ENCODE measurements around the gene WSB2.
"Not testable (repeated sequence)": the region's sequence is repeated elsewhere in the genome, so short reads cannot be mapped to it uniquely, and the experiment has no call there.

WSB2 gene

GRCh38 chr12:117999806-118000205 lies 61.2 kb downstream of the WSB2 start:
- not testable (repeated sequence) for H3K36me3 ChIP-seq (ENCODE audit: control insufficient read depth, insufficient read depth, low read length); H3K4me3 ChIP-seq (ENCODE audit: low read length); H3K9me3 ChIP-seq (ENCODE audit: control insufficient read depth, low read length); H3K9ac ChIP-seq (ENCODE audit: low read length); H3K27me3 ChIP-seq (ENCODE audit: control insufficient read depth, insufficient read depth, low read length); H3K4me1 ChIP-seq (ENCODE audit: control insufficient read depth, insufficient read depth, low read length)

- H3K4me3 ChIP-seq (ENCODE audit: low read length) = no peak overlapping the region
- H3K9ac ChIP-seq (ENCODE audit: low read length) = no peak overlapping the region
- H3K27me3 ChIP-seq (ENCODE audit: control insufficient read depth, insufficient read depth, low read length) = no peaks in the 10 kb centered on the region
- no peaks in the 10 kb centered on the region for H3K36me3 ChIP-seq (ENCODE audit: control insufficient read depth, insufficient read depth, low read length)
- no peaks in the 10 kb centered on the region for H3K9me3 ChIP-seq (ENCODE audit: control insufficient read depth, low read length)
- no peaks in the 10 kb centered on the region for H3K4me1 ChIP-seq (ENCODE audit: control insufficient read depth, insufficient read depth, low read length)
These were observed 62.3 kb downstream of the WSB2 start for GRCh38 chr12:117998719-117999118.

DNA sequence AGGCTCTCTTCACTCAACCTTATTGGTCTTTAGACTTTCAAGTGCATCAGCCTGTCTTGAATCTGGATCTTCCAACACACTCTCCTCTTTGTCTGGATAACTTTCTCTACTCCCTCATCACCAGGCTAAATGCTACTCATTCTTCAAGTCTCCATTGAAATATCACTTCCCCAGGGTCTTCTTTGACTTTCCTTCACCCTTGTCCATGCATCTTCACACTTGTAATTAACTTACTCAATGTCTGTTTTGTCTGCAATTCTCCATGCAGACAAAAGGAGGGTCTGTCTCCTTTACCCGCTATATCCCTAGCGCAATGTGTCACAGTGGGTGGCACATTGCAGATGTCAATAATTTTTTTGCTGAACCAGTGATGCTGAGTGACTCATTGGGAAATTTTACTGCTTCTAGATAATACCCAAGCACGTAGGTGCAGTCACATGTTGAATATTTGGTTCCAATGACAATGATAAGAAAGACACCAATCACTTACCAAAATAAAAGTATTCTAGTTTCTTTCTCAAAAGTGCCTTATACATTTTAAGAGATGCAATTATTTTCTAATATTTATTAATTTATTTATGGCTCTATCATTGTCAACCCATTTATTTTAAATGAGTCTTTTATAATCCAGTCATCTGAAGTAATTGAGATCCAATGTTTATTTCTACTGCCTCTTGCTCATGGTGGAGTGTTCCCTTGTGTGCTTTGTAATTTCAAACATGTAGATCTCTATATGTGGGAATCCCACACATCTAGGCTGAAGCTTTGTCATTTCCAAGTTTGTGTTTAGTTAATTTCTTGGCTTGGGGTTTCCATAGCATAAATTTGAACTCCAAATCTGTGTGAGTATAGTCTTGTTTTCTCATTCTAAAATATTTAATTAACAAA lies 66.2 kb downstream of the WSB2 start:
- Histone ChIP-seq H3K4me3 (ENCODE audit: low read length) (no peak overlapping the region), H3K27me3 (ENCODE audit: control insufficient read depth, insufficient read depth, low read length) (no peaks in the 10 kb centered on the region), H3K9me3 (ENCODE audit: control insufficient read depth, low read length) (no peaks in the 10 kb centered on the region), H3K4me1 (ENCODE audit: control insufficient read depth, insufficient read depth, low read length) (no peaks in the 10 kb centered on the region), H3K36me3 (ENCODE audit: control insufficient read depth, insufficient read depth, low read length) (no peaks in the 10 kb centered on the region), H3K9ac (ENCODE audit: low read length) (no peak overlapping the region)

DNA sequence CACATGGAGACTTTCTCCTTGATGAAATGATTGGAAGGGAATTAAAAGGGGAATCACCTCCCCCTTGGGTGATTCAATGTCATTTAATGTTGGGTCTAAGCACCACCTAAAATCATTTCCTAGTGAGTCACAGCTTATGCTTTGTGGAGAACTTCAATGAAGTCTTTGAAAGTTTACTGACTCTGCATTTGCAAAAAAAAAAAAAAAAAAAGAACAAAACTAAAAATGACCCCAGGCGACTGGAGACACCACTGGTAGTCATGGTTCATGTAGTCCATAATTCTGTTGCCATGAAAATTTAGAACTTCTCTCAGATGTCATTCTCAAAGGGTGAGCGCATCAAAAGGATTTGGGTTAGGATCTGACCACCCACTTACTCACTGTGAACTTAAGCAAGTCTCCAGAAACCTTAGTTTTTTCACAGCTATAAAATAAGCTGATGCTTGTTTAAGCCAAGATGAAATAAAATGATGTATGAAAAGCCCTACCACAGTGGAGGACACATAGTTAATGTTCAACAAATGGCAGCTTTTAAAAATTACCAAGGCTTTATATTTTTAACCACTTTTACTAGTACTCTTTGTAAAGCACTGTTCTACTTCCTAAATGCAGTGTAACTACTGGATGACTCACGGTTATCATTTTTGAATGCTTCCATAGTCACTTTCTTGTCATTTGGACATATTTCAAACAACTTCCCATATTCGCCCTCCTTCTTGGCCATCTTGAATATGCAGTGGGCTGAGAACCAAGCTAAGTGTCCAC lies 74.1 kb downstream of the WSB2 start:
- Histone ChIP-seq H3K9me3 (ENCODE audit: control insufficient read depth, low read length) (no peaks in the 10 kb centered on the region), H3K27me3 (ENCODE audit: control insufficient read depth, insufficient read depth, low read length) (no peaks in the 10 kb centered on the region), H3K4me1 (ENCODE audit: control insufficient read depth, insufficient read depth, low read length) (no peaks in the 10 kb centered on the region), H3K4me3 (ENCODE audit: low read length) (no peak overlapping the region), H3K9ac (ENCODE audit: low read length) (no peak overlapping the region), H3K36me3 (ENCODE audit: control insufficient read depth, insufficient read depth, low read length) (no peaks in the 10 kb centered on the region)

- Histone ChIP-seq H3K4me3 (ENCODE audit: low read length) (no peak overlapping the region), H3K9ac (ENCODE audit: low read length) (no peak overlapping the region)
These were observed 75.8 kb downstream of the WSB2 start for GRCh38 chr12:117985182-117985581.

More at GRCh38 chr12:117985182-117985581, 75.8 kb downstream of the WSB2 start:
- Histone ChIP-seq H3K4me1 (ENCODE audit: control insufficient read depth, insufficient read depth, low read length) (no peaks in the 10 kb centered on the region), H3K27me3 (ENCODE audit: control insufficient read depth, insufficient read depth, low read length) (no peaks in the 10 kb centered on the region), H3K9me3 (ENCODE audit: control insufficient read depth, low read length) (no peaks in the 10 kb centered on the region), H3K36me3 (ENCODE audit: control insufficient read depth, insufficient read depth, low read length) (no peaks in the 10 kb centered on the region)

Measured in mucosa of stomach (tissue), 1 donor.